CD4-positive, alpha-beta memory T cell (primary cell): ENCODE data around the gene PDCD2L. TPM values are rescaled to one million over a fixed set of nuclear protein-coding genes. Genes with fewer than 3 reads are reported as not detected.

Experiments
- CTCF ChIA-PET: fragments of 350-600 bp; sonication (Branson Sonifier 250); formaldehyde crosslinking; loops from one replicate; lab custom pipeline; 2021; ENCODE audit warnings: inconsistent platforms; ENCODE audit not compliant: partially characterized antibody; lab: Charles Lee
- POLR2A ChIA-PET: fragments of 350-600 bp; sonication (Branson Sonifier 250); formaldehyde crosslinking; loops from one replicate; lab custom pipeline; 2021; ENCODE audit not compliant: partially characterized antibody; lab: Charles Lee
- DNase-seq, 5 donors: peaks; one replicate each; pipeline versions ENCODE4 v3.0.0 to v3.0.0-alpha.2; 2020 to 2022; ENCODE audit warnings: mixed read lengths in 1 of 5
- H3K27ac ChIP-seq: one replicate; pipeline ENCODE4 v1.7.0; 2013; ENCODE audit warnings: low read depth, low read length
- H3K27me3 ChIP-seq: 2 replicates; pipeline ENCODE4 v1.7.0; 2013; ENCODE audit warnings: mild to moderate bottlenecking, low read length, moderate library complexity; ENCODE audit not compliant: insufficient read depth
- H3K36me3 ChIP-seq: 2 replicates; pipeline ENCODE4 v1.7.0; 2013; ENCODE audit warnings: mild to moderate bottlenecking, low read length, moderate library complexity; ENCODE audit not compliant: insufficient read depth
- H3K4me1 ChIP-seq: 2 replicates; pipeline ENCODE4 v1.7.0; 2013; ENCODE audit warnings: mild to moderate bottlenecking, low read length, moderate library complexity; ENCODE audit not compliant: insufficient read depth
- H3K4me3 ChIP-seq, 2 donors: one replicate each; pipeline ENCODE4 v1.7.0; 2013; ENCODE audit warnings: low read length in 2 of 2, mild to moderate bottlenecking in 1 of 2
- H3K9me3 ChIP-seq, 2 donors: one replicate each; pipeline ENCODE4 v1.7.0; 2013; ENCODE audit warnings: low read length in 2 of 2, control low read depth in 1 of 2; ENCODE audit not compliant: control insufficient read depth in 1 of 2
- H3K27ac Mint-ChIP-seq, 7 donors: one replicate each; pipeline ENCODE4 v1.8.0; 2020 to 2021; ENCODE audit warnings: mixed read lengths in 7 of 7, mild to moderate bottlenecking in 6 of 7, inconsistent platforms in 3 of 7, moderate library complexity in 3 of 7
- H3K27me3 Mint-ChIP-seq, 2 donors: one replicate each; pipeline ENCODE4 v1.8.0; 2020 to 2021; ENCODE audit warnings: mixed read lengths in 2 of 2
- H3K36me3 Mint-ChIP-seq, 2 donors: one replicate each; pipeline ENCODE4 v1.8.0; 2020 to 2021; ENCODE audit warnings: mixed read lengths in 2 of 2, inconsistent platforms in 1 of 2, mild to moderate bottlenecking in 1 of 2
- H3K4me1 Mint-ChIP-seq, 4 donors: one replicate each; pipeline ENCODE4 v1.8.0; 2020 to 2021; ENCODE audit warnings: mixed read lengths in 4 of 4, mild to moderate bottlenecking in 1 of 4
- H3K4me3 Mint-ChIP-seq, 8 donors: one replicate each; pipeline ENCODE4 v1.8.0; 2020 to 2021; ENCODE audit warnings: mixed read lengths in 8 of 8, mild to moderate bottlenecking in 7 of 8, moderate library complexity in 6 of 8, inconsistent platforms in 3 of 8
- H3K9me3 Mint-ChIP-seq, 8 donors: one replicate each; pipeline ENCODE4 v1.8.0; 2020 to 2021; ENCODE audit warnings: mixed read lengths in 8 of 8, mild to moderate bottlenecking in 5 of 8, inconsistent platforms in 3 of 8, moderate library complexity in 1 of 8
- intact Hi-C: fragments of 100-400 bp; cut with micrococcal nuclease; formaldehyde crosslinking; loops from one replicate; pipeline ENCODE4 v1.15.1; 2023
- polyA plus RNA-seq, 2 donors: library from polyadenylated mRNA; unstranded; fragments of 300-500 nt; fragmentation: Illumina TruSeq; gene quantifications; one replicate each; pipeline ENCODE4 v1.2.3, GENCODE V29; 2021
- total RNA-seq, 2 experiments: library from RNA; stranded (reverse); gene quantifications; one replicate each; pipeline ENCODE4 v1.2.3, GENCODE V29; 2021

Gene PDCD2L, protein sequence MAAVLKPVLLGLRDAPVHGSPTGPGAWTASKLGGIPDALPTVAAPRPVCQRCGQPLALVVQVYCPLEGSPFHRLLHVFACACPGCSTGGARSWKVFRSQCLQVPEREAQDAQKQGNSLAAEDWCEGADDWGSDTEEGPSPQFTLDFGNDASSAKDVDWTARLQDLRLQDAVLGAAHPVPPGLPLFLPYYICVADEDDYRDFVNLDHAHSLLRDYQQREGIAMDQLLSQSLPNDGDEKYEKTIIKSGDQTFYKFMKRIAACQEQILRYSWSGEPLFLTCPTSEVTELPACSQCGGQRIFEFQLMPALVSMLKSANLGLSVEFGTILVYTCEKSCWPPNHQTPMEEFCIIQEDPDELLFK
- 10 to 100 TPM in 1 of 2 experiments, 1 to 10 TPM in 1; 8.8 to 12.3 TPM for total RNA-seq
- polyA plus RNA-seq, result 10 to 100 TPM; 11.4 to 18.9 TPM

DNA sequence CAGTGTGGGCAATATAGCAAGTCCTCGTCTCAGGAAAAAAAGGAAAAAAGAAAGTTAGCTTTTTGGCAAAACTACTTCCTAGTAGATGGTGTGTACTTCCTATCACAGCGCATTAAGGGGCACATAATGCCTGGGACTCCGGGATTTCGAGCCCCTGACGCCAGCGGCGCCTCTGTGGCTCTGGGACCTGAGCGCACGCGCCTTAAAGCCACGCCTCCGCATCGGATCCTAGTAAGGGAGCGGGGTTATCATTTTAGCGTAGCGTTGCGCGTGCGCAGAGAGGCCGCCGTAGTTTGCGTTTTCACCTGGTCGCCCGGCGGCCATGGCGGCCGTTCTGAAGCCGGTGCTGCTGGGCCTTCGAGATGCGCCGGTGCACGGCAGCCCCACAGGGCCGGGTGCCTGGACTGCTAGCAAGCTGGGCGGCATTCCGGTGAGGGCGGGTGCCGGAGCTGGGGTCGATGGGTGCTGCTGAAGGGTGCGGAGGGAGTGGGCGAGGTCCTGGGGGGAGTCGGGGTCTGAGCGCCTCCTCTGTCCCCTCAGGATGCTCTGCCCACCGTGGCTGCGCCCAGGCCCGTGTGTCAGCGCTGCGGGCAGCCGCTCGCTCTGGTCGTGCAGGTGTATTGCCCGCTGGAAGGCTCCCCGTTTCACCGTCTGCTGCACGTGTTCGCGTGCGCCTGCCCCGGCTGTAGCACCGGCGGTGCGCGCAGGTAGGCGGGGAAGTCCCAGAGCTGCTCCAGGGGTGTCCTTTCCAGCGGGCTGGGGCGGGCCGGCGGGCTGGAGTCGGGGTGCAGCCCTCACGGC lies at the start of gene PDCD2L:
TSS of gene PDCD2L (plus strand) at position 291 of the 801 bp plus-strand sequence. CDS start at position 323, 32 bp downstream.
- POLR2A ChIA-PET, result interaction anchor here (0.9 to 2.5 kb wide), 7 partner anchors 18 to 232 kb away, joined by 3 to 20 read pairs (median 4); partner anchors contain the start of genes LSM14A and UBA2
- intact Hi-C loops, result loop anchor here (1.0 to 2.0 kb wide), 3 partner anchors 24 to 54 kb away; partner anchors contain the start of gene UBA2
- Histone ChIP-seq H3K9me3 (no peaks in the 10 kb centered on the region), H3K36me3 (peaks cover 18% of the 10 kb centered on the region), H3K27ac (peak within 1 kb of the TSS; percentile 74), H3K27me3 (no peaks in the 10 kb centered on the region), H3K4me1 (peaks cover 16% of the 10 kb centered on the region), H3K4me3 (peak within 1 kb of the TSS; percentile 78 to 100)
- CTCF ChIA-PET, result interaction anchor here (2.6 kb wide), 1 partner anchor 27 kb away, joined by 13 read pairs; no protein-coding TSS in a partner anchor
- H3K4me3 Mint-ChIP-seq, result peak within 1 kb of the TSS; percentile 88 to 94 (median 92)
- peak within 1 kb of the TSS; percentile 82 to 93 (median 85) for H3K27ac Mint-ChIP-seq
- H3K36me3 Mint-ChIP-seq, result peaks cover 12 to 20% of the 10 kb centered on the region in 2 donors
- no peaks in the 10 kb centered on the region for H3K9me3 Mint-ChIP-seq
- no peaks in the 10 kb centered on the region for H3K27me3 Mint-ChIP-seq
- peaks cover 4 to 27% (median 17%) of the 10 kb centered on the region in 4 donors for H3K4me1 Mint-ChIP-seq
- DNase-seq, result peak; percentile 87 to 93 (median 89)

DNA sequence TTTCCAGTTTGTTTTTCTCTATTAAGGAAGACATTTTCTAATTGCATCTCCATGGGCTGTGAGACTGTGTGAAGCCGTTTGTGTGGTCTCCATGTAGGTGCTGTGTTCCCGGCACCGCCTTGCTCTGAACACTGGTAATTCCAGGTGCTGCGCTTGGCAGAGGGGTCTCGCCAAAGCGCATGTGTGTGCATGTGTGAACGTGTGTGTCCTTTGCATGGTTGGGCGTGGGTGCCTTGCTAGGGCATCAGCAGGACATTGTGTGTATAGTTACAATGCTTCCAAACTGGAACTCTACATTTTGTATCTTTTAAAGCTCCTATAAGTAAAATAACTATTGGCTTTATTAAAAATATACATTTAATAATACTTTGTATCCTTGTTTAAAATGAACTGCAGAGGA lies 49.0 kb upstream of the PDCD2L start:
- no peak overlapping the region for H3K4me3 Mint-ChIP-seq
- no peak overlapping the region for H3K27ac ChIP-seq
- intact Hi-C loops, result no loop called here
- ChIA-PET POLR2A (no interaction called here), CTCF (interaction anchor here (1.4 kb wide), 1 partner anchor 9 kb away, joined by 3 read pairs; no protein-coding TSS in a partner anchor)
- H3K9me3 Mint-ChIP-seq, result peaks cover 0 to 4% (median 0%) of the 10 kb centered on the region in 8 donors
- H3K4me1 Mint-ChIP-seq, result peaks cover 21 to 51% (median 36%) of the 10 kb centered on the region in 4 donors
- DNase-seq, result no peak
- H3K27ac Mint-ChIP-seq, result no peak overlapping the region
- no peaks in the 10 kb centered on the region for H3K27me3 ChIP-seq
- no peaks in the 10 kb centered on the region for H3K27me3 Mint-ChIP-seq
- peaks cover 7% of the 10 kb centered on the region for H3K36me3 ChIP-seq
- H3K4me1 ChIP-seq, result peaks cover 39% of the 10 kb centered on the region
- peaks cover 3 to 16% of the 10 kb centered on the region in 2 donors for H3K36me3 Mint-ChIP-seq
- no peaks in the 10 kb centered on the region for H3K9me3 ChIP-seq
- H3K4me3 ChIP-seq, result no peak overlapping the region

DNA sequence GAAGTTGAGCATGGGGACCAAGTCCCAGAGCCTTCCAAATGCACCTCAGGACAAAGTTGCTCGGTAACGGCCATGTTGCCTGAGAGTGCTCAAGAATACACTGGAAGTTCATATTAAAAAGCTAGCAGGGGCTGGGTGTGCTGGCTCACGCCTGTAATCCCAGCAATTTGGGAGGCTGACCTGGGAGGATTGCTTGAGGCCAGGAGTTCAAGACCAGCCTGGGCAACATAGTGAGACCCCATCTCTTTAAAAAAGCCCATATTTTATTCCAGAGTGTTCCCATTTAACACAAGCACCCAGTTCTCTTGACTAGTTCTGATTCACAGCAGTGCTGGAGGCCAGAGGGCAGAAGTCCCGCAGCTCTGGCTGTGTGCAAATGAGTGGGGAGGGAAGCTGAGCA lies 47.3 kb upstream of the PDCD2L start:
- peaks cover 7% of the 10 kb centered on the region for H3K36me3 ChIP-seq
- intact Hi-C loops, result no loop called here
- no peak for DNase-seq

DNA sequence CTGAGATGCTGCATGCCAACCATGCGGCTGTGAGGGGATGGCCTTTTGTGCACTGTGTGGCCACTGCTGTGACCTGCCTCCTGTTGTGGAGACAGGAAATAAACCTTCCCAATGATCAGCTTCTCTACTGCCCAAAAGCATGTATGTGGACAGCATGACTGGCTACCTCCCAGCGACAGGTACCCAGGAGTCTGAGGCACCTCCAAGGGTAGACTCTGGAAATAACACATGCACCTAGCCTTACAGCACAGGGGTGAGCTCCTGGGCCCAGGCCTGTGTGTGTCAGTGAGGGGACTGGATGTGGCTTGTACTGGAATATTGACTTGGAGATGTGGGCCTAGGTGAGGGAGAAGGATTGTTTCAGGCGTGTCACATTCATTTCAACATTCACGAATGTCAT lies 46.8 kb upstream of the PDCD2L start:
- H3K4me3 Mint-ChIP-seq, result peak overlapping the region in 6 of 8 donors; percentile 25 to 62 (median 40)
- peaks cover 7% of the 10 kb centered on the region for H3K36me3 ChIP-seq
- peak overlapping the region in 6 of 7 donors; percentile 14 to 89 (median 58) for H3K27ac Mint-ChIP-seq
- no peaks in the 10 kb centered on the region for H3K27me3 ChIP-seq
- POLR2A ChIA-PET, result interaction anchor here (1.1 kb wide), 1 partner anchor 9 kb away, joined by 3 read pairs; no protein-coding TSS in a partner anchor
- peaks cover 19% of the 10 kb centered on the region for H3K4me1 ChIP-seq
- no peak overlapping the region for H3K4me3 ChIP-seq
- H3K9me3 ChIP-seq, result no peaks in the 10 kb centered on the region
- H3K9me3 Mint-ChIP-seq, result peaks cover 0 to 4% (median 0%) of the 10 kb centered on the region in 8 donors
- DNase-seq, result no peak
- intact Hi-C loops, result no loop called here
- H3K27me3 Mint-ChIP-seq, result no peaks in the 10 kb centered on the region
- H3K36me3 Mint-ChIP-seq, result peaks cover 3 to 15% of the 10 kb centered on the region in 2 donors
- CTCF ChIA-PET, result interaction anchor here (1.4 kb wide), 1 partner anchor 11 kb away, joined by 4 read pairs; no protein-coding TSS in a partner anchor
- peaks cover 15 to 32% (median 26%) of the 10 kb centered on the region in 4 donors for H3K4me1 Mint-ChIP-seq
- no peak overlapping the region for H3K27ac ChIP-seq

More for the DNA sequence above, 47.3 kb upstream of the PDCD2L start:
- no peaks in the 10 kb centered on the region for H3K9me3 ChIP-seq
- H3K4me3 ChIP-seq, result no peak overlapping the region
- Mint-ChIP-seq H3K36me3 (peaks cover 3 to 15% of the 10 kb centered on the region in 2 donors), H3K4me3 (no peak overlapping the region), H3K27me3 (no peaks in the 10 kb centered on the region), H3K27ac (peak overlapping the region in 3 of 7 donors; percentile 35 to 68 (median 64)), H3K4me1 (peaks cover 15 to 37% (median 29%) of the 10 kb centered on the region in 4 donors), H3K9me3 (peaks cover 0 to 4% (median 0%) of the 10 kb centered on the region in 8 donors)
- H3K4me1 ChIP-seq, result peaks cover 24% of the 10 kb centered on the region
- H3K27ac ChIP-seq, result no peak overlapping the region
- no peaks in the 10 kb centered on the region for H3K27me3 ChIP-seq
- ChIA-PET POLR2A (interaction anchor here (1.3 kb wide), 1 partner anchor 29 kb away, joined by 3 read pairs; no protein-coding TSS in a partner anchor), CTCF (interaction anchor here (1.4 kb wide), 1 partner anchor 11 kb away, joined by 4 read pairs; no protein-coding TSS in a partner anchor)

DNA sequence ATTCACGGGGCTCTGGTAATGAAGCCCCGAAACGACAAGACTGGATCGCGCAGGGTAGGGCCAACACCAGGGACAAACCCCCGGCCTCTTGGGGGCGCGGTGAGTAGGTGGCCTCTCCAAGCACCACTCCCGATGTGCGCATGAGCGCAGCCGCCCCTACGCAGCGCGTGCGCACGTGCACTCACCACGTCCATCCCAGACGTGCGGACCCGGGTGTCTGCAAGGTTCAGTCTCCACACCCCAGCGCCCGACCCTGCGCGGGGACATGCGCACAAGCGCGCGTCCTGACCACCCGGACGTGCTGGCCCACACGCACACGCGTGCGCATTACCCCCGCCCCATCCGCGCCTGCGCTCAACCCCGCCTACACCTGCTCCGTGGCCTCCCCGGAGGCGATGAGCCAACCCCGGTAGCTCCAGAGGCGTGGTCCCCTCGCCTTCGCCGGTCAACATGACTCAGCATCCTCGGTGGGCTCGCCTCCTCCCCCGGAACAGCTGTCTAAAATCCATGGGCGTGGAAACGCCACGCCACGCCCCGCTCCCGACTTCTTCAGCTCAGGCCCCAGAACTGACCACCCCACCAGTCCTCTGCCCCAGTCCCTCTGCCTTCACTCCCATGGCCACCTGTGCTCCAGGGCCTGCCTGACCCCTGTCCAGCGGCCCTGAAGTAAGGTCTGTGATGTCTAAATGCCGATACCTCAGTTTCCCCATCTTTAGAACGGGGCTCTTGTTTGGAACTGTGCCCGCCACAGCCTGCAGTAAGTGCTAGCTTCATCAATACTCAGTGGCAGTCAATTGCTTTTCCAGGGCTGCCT lies 44.9 kb upstream of the PDCD2L start:
- CTCF ChIA-PET, result interaction anchor here (0.7 to 2.0 kb wide), 9 partner anchors 9 to 76 kb away, joined by 3 to 16 read pairs (median 4); partner anchors contain the start of gene UBA2
- Histone ChIP-seq H3K36me3 (peaks cover 7% of the 10 kb centered on the region), H3K27ac (peak overlapping the region; percentile 56), H3K27me3 (no peaks in the 10 kb centered on the region), H3K4me1 (peaks cover 20% of the 10 kb centered on the region), H3K9me3 (no peaks in the 10 kb centered on the region), H3K4me3 (peak overlapping the region; percentile 52 to 86)
- POLR2A ChIA-PET, result interaction anchor here (0.6 to 2.5 kb wide), 6 partner anchors 9 to 189 kb away, joined by 3 to 14 read pairs (median 6); partner anchors contain the start of genes LSM14A and PDCD2L
- intact Hi-C loops, result loop anchor here (1.0 to 2.0 kb wide), 3 partner anchors 9 to 69 kb away; partner anchors contain the start of genes PDCD2L and UBA2
- H3K27me3 Mint-ChIP-seq, result no peaks in the 10 kb centered on the region
- H3K9me3 Mint-ChIP-seq, result peaks cover 0 to 4% (median 0%) of the 10 kb centered on the region in 8 donors
- peaks cover 3 to 12% of the 10 kb centered on the region in 2 donors for H3K36me3 Mint-ChIP-seq
- peak overlapping the region; percentile 89 to 97 (median 95) for H3K27ac Mint-ChIP-seq
- H3K4me3 Mint-ChIP-seq, result peak overlapping the region; percentile 82 to 95 (median 90)
- peaks cover 15 to 35% (median 26%) of the 10 kb centered on the region in 4 donors for H3K4me1 Mint-ChIP-seq
- DNase-seq, result peak; percentile 90 to 94 (median 92)

DNA sequence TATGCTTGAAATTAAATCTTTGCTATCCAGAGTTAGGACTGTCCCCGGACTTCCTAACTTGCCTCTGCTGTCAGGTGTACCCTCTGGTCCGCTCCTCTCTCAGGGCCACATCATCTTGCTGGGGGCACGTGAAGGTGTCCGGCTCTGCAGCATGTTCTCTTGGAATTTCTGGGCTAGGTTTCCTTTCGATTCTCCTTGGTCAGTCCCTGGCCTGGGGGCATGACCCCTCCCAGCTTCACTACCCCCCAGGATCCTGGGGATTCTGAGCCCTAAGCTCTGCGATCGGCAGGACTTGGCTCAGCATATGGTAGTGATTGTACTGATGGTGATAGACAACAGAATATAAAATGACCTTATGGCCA lies 44.3 kb upstream of the PDCD2L start:
- H3K36me3 Mint-ChIP-seq, result peaks cover 0 to 11% of the 10 kb centered on the region in 2 donors
- H3K9me3 Mint-ChIP-seq, result peaks cover 0 to 4% (median 0%) of the 10 kb centered on the region in 8 donors
- POLR2A ChIA-PET, result interaction anchor here (0.6 to 2.5 kb wide), 4 partner anchors 9 to 187 kb away, joined by 4 to 14 read pairs (median 9); partner anchors contain the start of genes LSM14A and PDCD2L
- no peaks in the 10 kb centered on the region for H3K9me3 ChIP-seq
- H3K4me1 Mint-ChIP-seq, result peaks cover 19 to 40% (median 31%) of the 10 kb centered on the region in 4 donors
- H3K4me1 ChIP-seq, result peaks cover 25% of the 10 kb centered on the region
- no peaks in the 10 kb centered on the region for H3K27me3 Mint-ChIP-seq
- CTCF ChIA-PET, result interaction anchor here (0.7 to 2.0 kb wide), 8 partner anchors 9 to 75 kb away, joined by 3 to 16 read pairs (median 4); partner anchors contain the start of gene UBA2
- no peak for DNase-seq
- peak overlapping the region; percentile 89 to 97 (median 95) for H3K27ac Mint-ChIP-seq
- H3K36me3 ChIP-seq, result peaks cover 3% of the 10 kb centered on the region
- peak overlapping the region; percentile 56 for H3K27ac ChIP-seq
- peak overlapping the region; percentile 82 to 95 (median 90) for H3K4me3 Mint-ChIP-seq
- intact Hi-C loops, result loop anchor here (1.0 to 2.0 kb wide), 3 partner anchors 10 to 68 kb away; partner anchors contain the start of genes PDCD2L and UBA2
- H3K4me3 ChIP-seq, result peak overlapping the region; percentile 52 to 86
- no peaks in the 10 kb centered on the region for H3K27me3 ChIP-seq
